GM23338 (cell line): ENCODE results near the gene UBN1. TPM values are rescaled to one million over a fixed set of nuclear protein-coding genes. Genes with fewer than 3 reads are reported as not detected.

Source experiments
- ATAC-seq: fragments of 200-7000 bp; cut with Tn5 transposase; 3 replicates; pipeline ENCODE4 v1.9.1; 2020
- DNase-seq: peaks from one replicate; pipeline ENCODE4 v3.0.0-alpha.2; 2015; ENCODE audit warnings: low spot score
- H2AFZ ChIP-seq: fragments of 200-600 bp; sonication (generic); 2 replicates; pipeline ENCODE4 v1.8.0; 2016; ENCODE audit warnings: antibody characterized with exemption, mild to moderate bottlenecking, moderate library complexity
- H3F3A ChIP-seq: fragments of 200-600 bp; sonication (generic); replicated peaks from 2 replicates; pipeline ENCODE4 v1.8.0; 2017; ENCODE audit warnings: antibody characterized with exemption, mixed run types, low read depth
- H3K27ac ChIP-seq: fragments of 200-600 bp; sonication (generic); 2 replicates; pipeline ENCODE4 v1.6.1; 2016; ENCODE audit warnings: low read depth
- H3K27me3 ChIP-seq: fragments of 200-600 bp; sonication (generic); 2 replicates; pipeline ENCODE4 v1.8.0; 2016; ENCODE audit warnings: mild to moderate bottlenecking, mixed run types, moderate library complexity; ENCODE audit not compliant: insufficient read depth
- H3K36me3 ChIP-seq: fragments of 200-600 bp; sonication (generic); 2 replicates; pipeline ENCODE4 v1.8.0; 2016; ENCODE audit warnings: mild to moderate bottlenecking; ENCODE audit not compliant: insufficient read depth
- H3K4me1 ChIP-seq: fragments of 200-600 bp; sonication (generic); 2 replicates; pipeline ENCODE4 v1.8.0; 2016; ENCODE audit warnings: mild to moderate bottlenecking, moderate library complexity; ENCODE audit not compliant: insufficient read depth
- H3K4me2 ChIP-seq: fragments of 200-600 bp; sonication (generic); 2 replicates; pipeline ENCODE4 v1.7.1; 2017; ENCODE audit warnings: mixed run types
- H3K4me3 ChIP-seq: fragments of 200-600 bp; sonication (generic); 2 replicates; pipeline ENCODE4 v1.6.1; 2016; ENCODE audit warnings: mixed run types
- H3K79me2 ChIP-seq: fragments of 200-600 bp; sonication (generic); replicated peaks from 2 replicates; pipeline ENCODE4 v1.8.0; 2017; ENCODE audit warnings: mild to moderate bottlenecking; ENCODE audit not compliant: insufficient read depth
- H3K9me2 ChIP-seq: fragments of 200-600 bp; sonication (generic); 2 replicates; pipeline ENCODE4 v1.8.0; 2017; ENCODE audit not compliant: insufficient read depth
- H4K20me1 ChIP-seq: fragments of 200-600 bp; sonication (generic); replicated peaks from 2 replicates; pipeline ENCODE4 v1.8.0; 2017; ENCODE audit warnings: mild to moderate bottlenecking; ENCODE audit not compliant: insufficient read depth
- H3K27ac Mint-ChIP-seq: 2 replicates; pipeline ENCODE4 v1.8.0; 2020; ENCODE audit warnings: inconsistent platforms, mild to moderate bottlenecking, moderate library complexity, mixed read lengths
- H3K27me3 Mint-ChIP-seq: 3 replicates; pipeline ENCODE4 v1.8.0; 2022; ENCODE audit warnings: low read depth, mild to moderate bottlenecking, moderate library complexity, mixed read lengths, inconsistent platforms; ENCODE audit not compliant: insufficient read depth, poor library complexity
- H3K36me3 Mint-ChIP-seq: 3 replicates; pipeline ENCODE4 v1.8.0; 2021; ENCODE audit warnings: low read depth, mild to moderate bottlenecking, inconsistent platforms, moderate library complexity, mixed read lengths
- H3K4me1 Mint-ChIP-seq: 3 replicates; pipeline ENCODE4 v1.8.0; 2020; ENCODE audit warnings: mild to moderate bottlenecking, inconsistent platforms, mixed read lengths
- H3K4me3 Mint-ChIP-seq: 3 replicates; pipeline ENCODE4 v1.8.0; 2021; ENCODE audit warnings: moderate library complexity, mild to moderate bottlenecking, inconsistent platforms, mixed read lengths
- H3K9me3 Mint-ChIP-seq: 3 replicates; pipeline ENCODE4 v1.8.0; 2020; ENCODE audit warnings: moderate library complexity, mild to moderate bottlenecking, inconsistent platforms, mixed read lengths
- CREB1 ChIP-seq: fragments of 250-450 bp; sonication (Bioruptor Pico); IDR thresholded peaks from 2 replicates; pipeline ENCODE4 v1.5.0; 2020; ENCODE audit warnings: low read depth, mild to moderate bottlenecking, moderate library complexity
- CTCF ChIP-seq, 2 experiments: fragments of 200-600 bp in 1 of 2; sonication (generic) in 1 of 2; conservative IDR thresholded peaks; 2 replicates each; pipeline versions ENCODE4 v1.5.1 to v1.6.1; 2016 to 2017; ENCODE audit warnings: antibody characterized with exemption in 2 of 2, low read depth in 2 of 2, mild to moderate bottlenecking in 2 of 2, moderate library complexity in 1 of 2
- EZH2 ChIP-seq: fragments of 200-600 bp; sonication (generic); IDR thresholded peaks from one replicate; pipeline ENCODE4 v1.8.0; 2017; ENCODE audit warnings: antibody characterized with exemption, mild to moderate bottlenecking, low read depth; ENCODE audit not compliant: unreplicated experiment
- JUNB ChIP-seq: IDR thresholded peaks from one replicate; pipeline ENCODE4 v1.6.1; 2016; ENCODE audit warnings: antibody characterized with exemption; ENCODE audit not compliant: unreplicated experiment
- POLR2AphosphoS5 ChIP-seq: IDR thresholded peaks from 2 replicates; pipeline ENCODE4 v1.6.1; 2016; ENCODE audit warnings: antibody characterized with exemption, low read depth
- REST ChIP-seq: IDR thresholded peaks from one replicate; pipeline ENCODE4 v1.6.1; 2018; ENCODE audit warnings: antibody characterized with exemption; ENCODE audit not compliant: unreplicated experiment
- STAT1 ChIP-seq: IDR thresholded peaks from one replicate; pipeline ENCODE4 v1.6.1; 2016; ENCODE audit warnings: antibody characterized with exemption; ENCODE audit not compliant: unreplicated experiment
- ZNF331 ChIP-seq: fragments of 250-450 bp; sonication (Bioruptor Pico); IDR thresholded peaks from 2 replicates; pipeline ENCODE4 v1.5.0; 2020; ENCODE audit warnings: low read depth, mild to moderate bottlenecking, moderate library complexity
- polyA plus RNA-seq: library from polyadenylated mRNA; unstranded; fragments of >200 nt; fragmentation: Nextera tagmentation; extraction: Ambion mirVana; gene quantifications from 2 replicates; pipeline ENCODE4 v1.2.1, GENCODE V29; 2016
- total RNA-seq: library from RNA; depleted of rRNA; stranded (reverse); fragments of >200 nt; shearing (Covaris generic); gene quantifications from 2 replicates; pipeline ENCODE4 v1.2.3, GENCODE V29; 2014
- TF ChIP-seq, protein P1 (sequence below): IDR thresholded peaks from 2 replicates; pipeline ENCODE4 v1.6.1; 2016; ENCODE audit warnings: antibody characterized with exemption

UBN1 gene
- total and polyA plus RNA-seq, 2 experiments from 2014 or later: 18.3 to 46.8 TPM

DNA sequence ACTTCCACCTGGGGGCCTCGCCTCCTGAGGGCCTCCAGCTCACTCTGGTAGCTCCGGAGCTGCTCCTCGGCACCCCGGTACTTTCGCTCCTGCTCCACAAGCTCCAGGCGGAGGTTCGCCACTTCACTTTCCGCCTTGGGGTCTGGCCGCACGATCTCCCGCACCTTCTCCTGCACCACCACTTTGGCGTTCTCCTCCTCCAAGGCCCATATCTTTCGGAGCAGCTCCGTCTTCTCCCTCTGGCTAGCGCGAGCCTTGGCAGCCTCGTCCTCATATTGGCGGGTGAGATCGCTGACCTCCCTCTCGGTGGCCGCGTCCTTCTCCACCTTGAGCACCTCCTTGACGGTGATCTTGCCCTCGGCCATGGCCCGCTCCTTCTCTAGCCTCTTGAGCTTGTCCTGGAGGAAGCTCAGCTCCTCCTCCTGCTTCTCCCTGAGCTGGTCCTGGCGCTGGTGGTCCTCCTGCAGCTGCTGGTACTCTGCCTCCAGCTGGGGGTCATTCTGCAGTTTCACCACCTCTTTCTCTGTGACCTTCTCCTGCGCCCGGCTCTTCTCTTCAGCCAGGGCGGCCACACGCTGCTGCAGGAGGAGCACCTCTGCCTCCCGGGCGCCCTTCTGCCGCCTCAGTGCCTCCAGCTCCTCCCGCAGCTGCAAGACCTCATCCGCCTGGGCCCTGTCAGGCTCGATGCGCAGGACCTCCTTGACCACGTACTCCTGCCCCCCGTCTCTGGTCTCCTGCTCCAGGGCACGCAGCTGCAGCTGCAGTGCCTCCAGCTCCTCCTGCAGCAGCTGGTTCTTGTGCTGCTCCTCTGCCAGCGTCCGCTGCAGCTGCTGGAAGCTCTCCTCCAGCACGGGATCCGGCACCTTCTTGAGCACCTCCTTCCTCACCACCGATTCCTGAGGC lies 37.9 kb downstream of the UBN1 start (continued):
- no peak for TF ChIP-seq CREB1 (CRISPR knock-in tag)
- TF ChIP-seq REST: no peak
- TF ChIP-seq POLR2AphosphoS5: no peak
- no peak for TF ChIP-seq JUNB
- no peak for TF ChIP-seq STAT1
- no peak for TF ChIP-seq EZH2
- TF ChIP-seq CTCF (conservative IDR thresholded peaks at IDR 0.05; ENCODE audit: low read depth in 2 of 2): no peak
- TF ChIP-seq ZNF331: no peak

DNA sequence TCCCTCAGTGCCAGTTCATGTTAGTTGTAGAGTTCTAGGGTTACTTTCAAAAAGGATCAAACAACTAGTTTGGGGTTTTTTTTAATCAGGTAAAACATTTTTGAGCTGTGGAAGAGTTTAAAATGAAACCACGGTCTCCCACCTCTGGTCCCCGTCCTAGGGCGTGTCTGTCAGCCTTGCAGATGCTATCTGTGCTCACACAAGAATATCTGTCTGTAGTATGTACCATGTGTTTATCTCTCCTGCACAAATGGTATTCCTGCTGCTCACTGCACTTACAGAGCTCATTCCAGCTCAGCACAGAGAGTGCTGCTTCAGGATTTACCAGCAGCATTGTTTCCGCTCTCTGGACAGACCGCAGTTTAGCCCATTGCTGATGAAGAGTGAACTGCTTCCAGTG lies 38.9 kb downstream of the UBN1 start:
- no peak for DNase-seq
- H3K4me3 ChIP-seq: no peak overlapping the region
- H3K36me3 Mint-ChIP-seq: peaks cover 76% of the 10 kb centered on the region
- TF ChIP-seq CTCF (conservative IDR thresholded peaks at IDR 0.05; ENCODE audit: low read depth in 2 of 2) (no peak), POLR2AphosphoS5 (no peak)
- TF ChIP-seq, protein P1, sequence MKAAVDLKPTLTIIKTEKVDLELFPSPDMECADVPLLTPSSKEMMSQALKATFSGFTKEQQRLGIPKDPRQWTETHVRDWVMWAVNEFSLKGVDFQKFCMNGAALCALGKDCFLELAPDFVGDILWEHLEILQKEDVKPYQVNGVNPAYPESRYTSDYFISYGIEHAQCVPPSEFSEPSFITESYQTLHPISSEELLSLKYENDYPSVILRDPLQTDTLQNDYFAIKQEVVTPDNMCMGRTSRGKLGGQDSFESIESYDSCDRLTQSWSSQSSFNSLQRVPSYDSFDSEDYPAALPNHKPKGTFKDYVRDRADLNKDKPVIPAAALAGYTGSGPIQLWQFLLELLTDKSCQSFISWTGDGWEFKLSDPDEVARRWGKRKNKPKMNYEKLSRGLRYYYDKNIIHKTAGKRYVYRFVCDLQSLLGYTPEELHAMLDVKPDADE: no peak
- no peak overlapping the region for H3K4me2 ChIP-seq
- no peak overlapping the region for H3K4me3 Mint-ChIP-seq
- H3K27me3 Mint-ChIP-seq: peaks cover 9% of the 10 kb centered on the region
- H3K27ac ChIP-seq: no peak overlapping the region
- H3K9me3 Mint-ChIP-seq: no peaks in the 10 kb centered on the region; the same call in 1 of the 3 replicates
- no peaks in the 10 kb centered on the region for H3K9me2 ChIP-seq
- H3K27me3 ChIP-seq: no peaks in the 10 kb centered on the region
- H3K36me3 ChIP-seq: peaks cover 38% of the 10 kb centered on the region
- no peak overlapping the region for H2AFZ ChIP-seq
- H3F3A ChIP-seq: 0 out of 2 replicates have a peak, but pooled peaks cover 9% of the 10 kb centered on the region
- H3K4me1 Mint-ChIP-seq: no peaks in the 10 kb centered on the region; the same call in 2 of the 3 replicates
- no peaks in the 10 kb centered on the region for H4K20me1 ChIP-seq
- H3K27ac Mint-ChIP-seq: no peak overlapping the region
- no peaks in the 10 kb centered on the region for H3K4me1 ChIP-seq
- H3K79me2 ChIP-seq: no peaks in the 10 kb centered on the region
- no peak for ATAC-seq
